HL-60/S4 treated with retinoic acid at 250 ng/mL for 4 days and 3 days (cell line): ENCODE measurements around the gene PHF21B.
"Not testable (repeated sequence)": the region's sequence is repeated elsewhere in the genome, so short reads cannot be mapped to it uniquely, and the experiment has no call there.

Experiments used
- in situ Hi-C: fragments of 300-500 bp; cut with MboI; formaldehyde crosslinking; loops from 2 replicates; pipeline ENCODE4 v1.7.0; 2022; ENCODE audit warnings: low sequenced_read_pairs

PHF21B gene

DNA sequence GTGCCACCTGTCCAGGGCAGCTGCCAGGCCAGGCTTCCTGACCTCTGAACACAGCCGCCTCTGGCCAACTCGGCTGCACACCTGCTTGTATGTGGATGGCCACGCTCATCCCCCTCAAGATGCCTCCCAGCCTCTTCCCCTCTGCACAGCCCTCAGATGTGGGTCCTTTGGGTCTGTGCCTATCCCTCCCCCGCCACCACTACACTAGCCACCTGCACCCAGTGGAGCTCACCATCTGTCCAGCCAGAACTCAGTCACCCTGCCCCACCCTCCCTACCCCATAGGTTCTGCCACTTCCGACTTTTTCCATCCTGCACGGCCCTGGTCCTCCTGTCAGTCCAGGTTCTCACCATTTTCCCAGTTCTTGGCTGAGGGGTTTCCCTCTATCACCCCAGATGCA lies 44.6 kb downstream of the PHF21B start:
- in situ Hi-C loops = no loop called here

GRCh38 chr22:44964722-44965078 lies 45.1 kb downstream of the PHF21B start:
- in situ Hi-C loops = no loop called here

GRCh38 chr22:44963832-44964721 lies 45.7 kb downstream of the PHF21B start:
- in situ Hi-C loops = no loop called here

- in situ Hi-C loops = no loop called here
Observed at GRCh38 chr22:44962741-44963454, 46.9 kb downstream of the PHF21B start.

GRCh38 chr22:44961682-44962081 lies 48.1 kb downstream of the PHF21B start:
- in situ Hi-C loops = not testable (repeated sequence)

DNA sequence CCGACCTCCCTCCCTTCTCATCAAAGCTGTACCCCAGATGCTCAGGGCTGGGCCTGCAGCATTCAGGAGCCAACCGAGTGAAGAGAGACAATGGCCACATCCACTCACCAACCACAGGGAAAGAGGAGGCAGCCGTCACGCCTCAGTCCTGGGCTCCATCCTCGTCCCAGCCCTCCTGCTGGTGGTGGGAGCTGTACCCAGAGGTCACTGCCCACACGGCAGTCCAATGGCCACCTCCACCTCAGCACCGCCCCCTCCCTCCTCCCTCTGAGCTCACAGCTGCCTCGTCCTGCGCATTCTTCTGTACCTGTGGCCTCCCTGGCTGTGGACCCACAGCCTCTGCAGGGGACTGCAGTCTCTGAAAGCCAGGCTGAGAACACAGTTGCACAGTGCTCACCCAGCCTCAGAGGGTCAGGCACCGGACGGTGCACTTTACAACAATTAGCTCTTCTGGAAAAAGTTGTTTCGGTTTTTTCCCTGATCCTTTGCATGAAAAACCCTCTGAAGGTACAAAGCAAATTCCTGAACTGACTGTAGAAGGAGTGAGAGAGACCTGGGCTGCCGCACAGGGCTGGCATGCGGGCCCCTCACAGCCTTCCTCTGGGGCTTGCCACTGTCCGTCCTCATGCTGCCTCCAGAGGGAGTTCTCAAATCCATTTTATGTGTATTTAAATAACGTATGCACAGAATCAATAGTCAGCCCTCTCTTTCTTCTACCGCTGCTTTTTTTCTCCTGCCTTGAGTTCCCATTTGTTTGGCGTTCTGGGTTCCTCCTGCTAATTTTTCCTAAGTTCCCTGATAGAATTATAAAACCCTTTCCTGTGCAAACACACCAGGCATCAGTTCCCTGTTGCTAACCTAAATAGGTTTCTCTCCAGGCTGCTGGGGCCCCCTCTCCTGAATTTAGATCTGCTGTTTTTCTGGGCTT lies 52.7 kb downstream of the PHF21B start:
- in situ Hi-C loops = no loop called here

DNA sequence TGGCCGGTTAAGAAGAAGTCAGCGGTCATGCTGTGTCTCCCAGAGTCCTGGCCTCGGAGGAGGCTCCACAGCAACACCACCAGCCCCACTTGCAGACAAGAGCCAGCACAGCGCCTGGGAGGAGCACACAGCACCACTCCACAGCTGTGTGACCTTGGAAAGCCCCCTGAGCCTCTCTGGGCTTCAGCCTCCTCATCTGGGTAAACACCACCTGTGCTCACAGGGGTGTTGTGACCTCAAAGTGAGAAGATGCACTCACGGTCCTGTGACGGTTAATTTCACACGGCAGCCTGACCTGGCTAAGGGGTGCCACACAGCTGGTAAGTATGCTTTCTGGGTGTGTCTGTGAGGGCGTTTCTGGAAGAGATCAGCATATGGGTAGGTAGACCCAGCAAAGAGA lies 54.7 kb downstream of the PHF21B start:
- in situ Hi-C loops = no loop called here

GRCh38 chr22:44954149-44954548 lies 55.7 kb downstream of the PHF21B start:
- in situ Hi-C loops = no loop called here

DNA sequence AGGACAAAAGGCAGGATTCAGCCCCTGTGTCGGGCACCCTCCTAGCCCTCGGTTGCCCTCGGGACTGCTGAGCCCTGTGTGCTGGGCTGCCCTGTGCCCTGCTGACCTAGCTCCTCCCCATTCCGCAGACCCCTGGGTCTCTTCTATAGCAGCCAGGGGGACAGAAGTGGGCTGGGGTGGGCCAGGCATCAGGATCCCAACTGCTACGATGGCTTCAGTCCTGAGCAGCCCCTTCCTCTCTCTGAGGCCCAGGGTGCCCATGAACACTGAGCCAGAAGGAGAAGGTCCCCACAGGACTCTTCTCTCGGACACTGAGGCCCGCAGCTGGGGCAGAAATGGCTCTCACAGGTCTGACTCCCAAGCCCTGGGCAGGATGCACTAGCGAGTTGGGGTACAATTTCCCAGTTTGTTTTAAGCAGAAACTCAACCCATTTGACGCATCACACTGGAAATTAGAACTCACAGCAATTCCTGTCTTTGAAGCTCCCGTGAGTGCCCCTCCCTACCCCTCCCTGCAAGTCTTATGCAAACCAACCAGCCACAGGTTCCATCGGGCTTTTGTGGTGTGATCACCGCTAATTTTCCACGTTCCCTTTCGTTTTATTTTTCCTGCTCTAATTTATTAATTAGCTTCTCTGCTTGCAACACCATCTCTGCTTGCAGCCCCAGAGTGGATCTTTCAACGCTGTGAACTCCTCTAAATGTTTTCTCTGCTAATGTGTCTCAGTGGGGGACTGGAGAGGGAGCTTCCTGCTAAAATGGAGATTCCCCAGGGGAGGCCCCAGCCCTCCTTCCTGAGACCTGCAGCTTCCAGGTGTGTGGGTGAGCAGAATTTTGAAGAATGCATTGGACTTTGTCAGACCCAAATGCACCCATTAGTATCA lies 56.7 kb downstream of the PHF21B start:
- in situ Hi-C loops = no loop called here

DNA sequence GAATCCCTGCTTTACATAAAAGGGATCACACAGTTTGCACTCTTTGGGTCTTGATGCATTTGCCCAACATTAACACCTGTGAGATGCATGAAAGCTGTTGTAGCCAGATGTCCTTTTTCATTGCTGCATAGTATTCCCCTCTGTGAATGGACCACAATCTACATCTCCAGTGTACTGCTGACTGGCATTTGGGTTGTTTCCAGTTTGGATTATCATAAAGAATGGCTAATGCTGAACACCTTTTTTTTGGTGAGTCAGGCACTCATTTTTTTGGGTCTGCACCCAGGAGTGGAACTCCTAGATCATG lies 58.3 kb downstream of the PHF21B start:
- in situ Hi-C loops = no loop called here

DNA sequence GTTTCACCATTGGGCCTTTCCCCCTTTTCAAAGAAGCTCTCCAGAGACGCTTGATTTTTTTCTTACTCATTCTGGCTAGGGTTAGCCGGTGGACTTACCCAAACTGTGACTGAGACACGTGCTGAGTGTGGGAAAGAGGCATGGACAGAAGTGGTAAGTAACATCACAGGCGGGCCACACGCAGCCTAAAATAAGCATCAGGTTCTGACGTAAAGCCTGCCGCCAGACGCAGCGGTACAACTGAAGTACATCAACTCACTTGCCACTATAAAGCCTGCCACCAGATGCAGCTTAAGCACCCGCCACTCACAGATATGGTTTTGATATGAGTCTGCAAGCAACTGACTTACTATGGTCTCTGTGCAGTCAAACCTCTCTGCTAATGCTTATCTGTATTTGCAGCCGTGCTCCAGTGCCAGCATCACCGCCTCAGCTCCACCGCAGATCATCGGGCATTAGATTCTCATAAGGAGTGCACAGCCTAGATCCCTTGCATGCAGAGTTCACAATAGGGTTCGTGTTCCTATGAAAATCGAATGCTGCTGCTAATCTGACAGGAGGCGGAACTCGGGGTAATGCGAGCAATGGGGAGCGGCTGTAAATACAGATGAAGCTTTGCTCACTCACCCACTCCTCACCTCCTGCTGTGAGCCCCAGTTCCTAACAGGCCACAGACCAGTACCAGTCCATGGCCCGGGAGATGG lies 58.8 kb downstream of the PHF21B start:
- in situ Hi-C loops = no loop called here

DNA sequence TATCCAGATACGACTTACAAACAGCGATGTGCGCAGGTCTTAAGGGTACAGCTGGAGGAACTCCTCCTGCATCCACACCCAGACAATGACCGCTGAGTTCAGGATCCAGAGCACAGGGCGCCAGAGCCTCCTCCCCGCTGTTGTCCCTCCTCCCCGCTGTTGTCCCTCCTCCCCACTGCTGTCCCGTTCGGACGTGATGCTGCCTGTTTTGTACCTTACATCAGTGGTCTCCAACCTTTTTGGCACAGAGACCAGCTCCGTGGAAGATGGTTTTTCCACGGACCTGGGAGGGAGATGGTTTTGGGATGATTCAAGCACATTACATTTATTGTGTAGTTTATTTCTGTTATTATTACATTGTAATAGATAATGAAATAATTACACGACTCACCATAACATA lies 62.0 kb downstream of the PHF21B start:
- in situ Hi-C loops = no loop called here

DNA sequence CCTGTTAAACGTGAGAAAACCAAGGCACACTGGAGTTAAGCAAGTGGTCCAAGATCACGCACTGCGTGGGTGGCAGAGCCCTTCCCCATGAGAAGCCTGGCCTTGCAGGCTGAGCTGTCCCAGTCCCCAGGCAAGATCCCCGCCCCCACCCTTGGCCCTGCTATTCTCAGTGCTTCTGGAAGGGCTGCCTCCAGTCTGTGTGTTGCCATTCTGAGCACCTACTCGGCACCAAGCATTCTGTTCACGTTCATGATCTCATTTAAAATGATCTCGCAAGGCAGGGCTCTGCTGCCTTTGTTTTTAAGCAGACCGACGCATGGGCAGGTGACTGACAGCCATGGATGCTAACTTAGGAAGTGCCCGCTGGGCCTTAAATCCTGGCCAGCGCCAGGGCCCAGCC lies 62.8 kb downstream of the PHF21B start:
- in situ Hi-C loops = no loop called here

DNA sequence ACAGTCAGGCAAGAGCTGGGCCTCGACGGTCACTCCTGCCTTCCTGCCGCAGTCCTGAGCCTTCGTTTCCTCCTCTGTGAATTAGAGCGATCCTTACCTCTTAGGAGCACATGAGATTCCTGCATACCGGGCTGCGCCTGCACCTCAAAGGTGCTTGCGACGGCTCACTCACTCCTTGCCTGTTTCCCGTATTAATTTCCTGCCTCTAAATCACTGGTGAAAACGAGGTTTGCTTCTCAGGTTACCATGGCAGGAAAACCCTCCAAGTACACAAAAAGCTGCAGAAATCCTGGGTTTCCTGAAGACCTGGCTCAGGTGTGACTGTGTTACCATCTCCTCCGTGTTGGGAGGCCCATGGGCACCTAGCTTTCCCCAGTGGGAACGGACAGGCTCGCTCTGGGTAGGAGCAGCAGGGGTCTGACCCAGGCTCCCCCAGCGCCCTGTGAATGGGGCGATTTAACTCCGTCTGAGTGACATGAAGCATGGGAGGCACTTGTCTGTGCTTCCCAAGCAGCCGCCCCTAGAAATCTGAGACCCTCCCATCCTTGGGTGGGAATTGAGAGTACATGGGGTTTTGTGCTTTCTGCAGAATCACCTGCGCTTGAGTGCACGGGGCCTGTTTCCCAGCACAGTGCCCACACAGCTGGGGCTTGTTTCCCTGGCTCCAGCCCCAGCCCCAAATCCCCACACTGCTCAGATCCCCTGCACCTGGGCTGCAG lies 64.8 kb downstream of the PHF21B start:
- in situ Hi-C loops = no loop called here

- in situ Hi-C loops = no loop called here
Observed at GRCh38 chr22:44943701-44944324, 66.0 kb downstream of the PHF21B start.

- in situ Hi-C loops = no loop called here
Observed at GRCh38 chr22:44942979-44943700, 66.7 kb downstream of the PHF21B start.

DNA sequence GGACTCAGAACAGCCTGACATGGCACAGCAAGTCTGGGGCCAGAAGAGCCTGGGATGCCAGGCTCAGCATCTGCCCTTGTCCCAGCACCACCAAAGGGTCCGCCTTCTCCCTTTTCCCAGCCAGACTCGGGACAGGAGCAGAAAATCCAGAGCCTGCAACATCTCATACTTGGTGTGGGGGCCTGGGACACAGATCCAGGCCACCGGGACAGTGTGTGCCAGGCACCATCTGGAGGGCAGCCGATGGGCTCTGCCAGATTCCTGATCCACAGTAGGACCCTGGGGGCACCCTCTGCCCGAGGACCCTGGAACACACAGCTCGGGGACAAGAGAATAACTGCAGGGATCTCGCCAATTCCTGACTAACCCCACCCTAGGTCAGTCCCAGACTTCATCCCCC lies 67.7 kb downstream of the PHF21B start:
- in situ Hi-C loops = no loop called here

GRCh38 chr22:44941207-44941606 lies 68.6 kb downstream of the PHF21B start:
- in situ Hi-C loops = no loop called here
